Measurements from ENCODE around the gene APOA1. TPM values are rescaled to one million over a fixed set of nuclear protein-coding genes. Genes with fewer than 3 reads are reported as not detected.

APOA1 gene
- total RNA-seq, 1 donor from 2014 or later, result 0.18 TPM

- intact Hi-C loops (cut with micrococcal nuclease), result no loop called here
Measured at GRCh38 chr11:116859175-116859574, 21.8 kb upstream of the APOA1 start.

GRCh38 chr11:116857936-116858335 is 20.5 kb upstream of the APOA1 start:
- intact Hi-C loops (cut with micrococcal nuclease), result no loop called here

- intact Hi-C loops (cut with micrococcal nuclease), result no loop called here
Measured at GRCh38 chr11:116857316-116857715, 19.9 kb upstream of the APOA1 start.

GRCh38 chr11:116856423-116856822 is 19.0 kb upstream of the APOA1 start:
- intact Hi-C loops (cut with micrococcal nuclease), result no loop called here

GRCh38 chr11:116855413-116855812 is 18.0 kb upstream of the APOA1 start:
- intact Hi-C loops (cut with micrococcal nuclease), result no loop called here

- intact Hi-C loops (cut with micrococcal nuclease), result loop anchor here (1.0 to 2.0 kb wide), 7 partner anchors 17 to 377 kb away; partner anchors contain the start of genes APOA1, PAFAH1B2, SIK3 and ZPR1
Measured at GRCh38 chr11:116853461-116854073, 16.1 kb upstream of the APOA1 start.

GRCh38 chr11:116852261-116853031 is 15.0 kb upstream of the APOA1 start:
- intact Hi-C loops (cut with micrococcal nuclease), result loop anchor here (1.0 to 2.0 kb wide), 7 partner anchors 16 to 378 kb away; partner anchors contain the start of genes APOA1, PAFAH1B2, SIK3 and ZPR1

GRCh38 chr11:116851626-116852025 is 14.2 kb upstream of the APOA1 start:
- intact Hi-C loops (cut with micrococcal nuclease), result loop anchor here (2.0 kb wide), 3 partner anchors 15 to 379 kb away; partner anchors contain the start of gene APOA1

- intact Hi-C loops (cut with micrococcal nuclease), result no loop called here
Measured at GRCh38 chr11:116849486-116849885, 12.1 kb upstream of the APOA1 start.

- intact Hi-C loops (cut with micrococcal nuclease), result no loop called here
Measured at GRCh38 chr11:116849060-116849459, 11.6 kb upstream of the APOA1 start.

GRCh38 chr11:116847612-116848011 is 10.2 kb upstream of the APOA1 start:
- intact Hi-C loops (cut with micrococcal nuclease), result no loop called here

- intact Hi-C loops (cut with micrococcal nuclease), result no loop called here
Measured at GRCh38 chr11:116844722-116845121, 7.3 kb upstream of the APOA1 start.

GRCh38 chr11:116843661-116844060 is 6.2 kb upstream of the APOA1 start:
- intact Hi-C loops (cut with micrococcal nuclease), result no loop called here

- intact Hi-C loops (cut with micrococcal nuclease), result no loop called here
Measured at GRCh38 chr11:116842909-116843308, 5.5 kb upstream of the APOA1 start.

- intact Hi-C loops (cut with micrococcal nuclease), result no loop called here
Measured at GRCh38 chr11:116842117-116842516, 4.7 kb upstream of the APOA1 start.

GRCh38 chr11:116840746-116841296 is 3.4 kb upstream of the APOA1 start:
- intact Hi-C loops (cut with micrococcal nuclease), result no loop called here

GRCh38 chr11:116840224-116840745 is 2.9 kb upstream of the APOA1 start:
- intact Hi-C loops (cut with micrococcal nuclease), result no loop called here

GRCh38 chr11:116838321-116839084 is 1.1 kb upstream of the APOA1 start:
- intact Hi-C loops (cut with micrococcal nuclease), result loop anchor here (5.0 kb wide), 1 partner anchor 259 kb away; the partner anchor contains the start of gene SIK3

GRCh38 chr11:116836632-116836991 is 810 bp downstream of the APOA1 start:
- intact Hi-C loops (cut with micrococcal nuclease), result loop anchor here (1.0 to 5.0 kb wide), 3 partner anchors 16 to 261 kb away; partner anchors contain the start of genes APOA5 and SIK3

- intact Hi-C loops (cut with micrococcal nuclease), result loop anchor here (1.0 to 5.0 kb wide), 3 partner anchors 17 to 261 kb away; partner anchors contain the start of genes APOA5 and SIK3
Measured at GRCh38 chr11:116835791-116836631, 1.4 kb downstream of the APOA1 start.

Data from T-helper 2 cell treated with Interferon-gamma antibody and Interleukin-4, amounts not matched to agents 100 ng/mL and 5 ng/mL, for 36 hours (primary cell).